Loucy (cell line): ENCODE data around the gene EFHC2.

Experiments
- H2AFZ ChIP-seq: fragments of 200-600 bp; sonication (generic); 2 replicates; pipeline ENCODE4 v1.6.0; 2016; ENCODE audit warnings: antibody characterized with exemption, mild to moderate bottlenecking, low read length, moderate library complexity
- H3F3A ChIP-seq: fragments of 200-600 bp; 2 replicates; pipeline ENCODE4 v1.6.0; 2016; ENCODE audit warnings: antibody characterized with exemption, low read depth, mild to moderate bottlenecking
- H3K27me3 ChIP-seq: fragments of 200-600 bp; sonication (generic); 2 replicates; pipeline ENCODE4 v1.6.1; 2014; ENCODE audit warnings: low read length, mild to moderate bottlenecking; ENCODE audit not compliant: insufficient read depth, poor library complexity, severe bottlenecking
- H3K36me3 ChIP-seq: fragments of 200-600 bp; sonication (generic); 2 replicates; pipeline ENCODE4 v1.6.1; 2016; ENCODE audit warnings: low read length; ENCODE audit not compliant: insufficient read depth
- H3K4me1 ChIP-seq: fragments of 200-600 bp; sonication (generic); 2 replicates; pipeline ENCODE4 v1.5.1; 2014; ENCODE audit warnings: low read length, mild to moderate bottlenecking; ENCODE audit not compliant: insufficient read depth, poor library complexity, severe bottlenecking
- H3K4me2 ChIP-seq: fragments of 200-600 bp; sonication (generic); 2 replicates; pipeline ENCODE4 v1.6.0; 2014; ENCODE audit warnings: antibody characterized with exemption, low read length, low read depth, mild to moderate bottlenecking; ENCODE audit not compliant: poor library complexity, severe bottlenecking
- H3K4me3 ChIP-seq: fragments of 200-600 bp; sonication (generic); 2 replicates; pipeline ENCODE4 v1.5.1; 2014; ENCODE audit warnings: low read length, mild to moderate bottlenecking, mixed read lengths; ENCODE audit not compliant: poor library complexity, severe bottlenecking
- H3K79me2 ChIP-seq: fragments of 200-600 bp; sonication (generic); 2 replicates; pipeline ENCODE4 v1.6.1; 2014; ENCODE audit warnings: low read length; ENCODE audit not compliant: insufficient read depth
- H3K9ac ChIP-seq: fragments of 200-600 bp; sonication (generic); 2 replicates; pipeline ENCODE4 v1.6.0; 2014; ENCODE audit warnings: mild to moderate bottlenecking, low read depth, low read length, moderate library complexity; ENCODE audit not compliant: poor library complexity, severe bottlenecking
- H3K9me2 ChIP-seq: fragments of 200-600 bp; sonication (generic); replicated peaks from 2 replicates; pipeline ENCODE4 v1.6.1; 2016; ENCODE audit warnings: low read depth, low read length, mixed read lengths
- H3K9me3 ChIP-seq: fragments of 200-600 bp; sonication (generic); 2 replicates; pipeline ENCODE4 v1.6.1; 2014; ENCODE audit warnings: mild to moderate bottlenecking, antibody characterized with exemption, low read length, low read depth; ENCODE audit not compliant: insufficient read depth
- H4K20me1 ChIP-seq: fragments of 200-600 bp; sonication (generic); 2 replicates; pipeline ENCODE4 v1.6.0; 2014; ENCODE audit warnings: antibody characterized with exemption, low read length, mild to moderate bottlenecking; ENCODE audit not compliant: insufficient read depth, poor library complexity, severe bottlenecking
- CTCF ChIP-seq: fragments of 200-600 bp; sonication (generic); conservative IDR thresholded peaks from 2 replicates; pipeline ENCODE4 v1.5.1; 2014; ENCODE audit warnings: mild to moderate bottlenecking, antibody characterized with exemption, low read length
- EZH2phosphoT487 ChIP-seq: fragments of 200-600 bp; IDR thresholded peaks from 2 replicates; pipeline ENCODE4 v1.6.1; 2018; ENCODE audit warnings: antibody characterized with exemption, mild to moderate bottlenecking, moderate library complexity, borderline replicate concordance

EFHC2 gene

DNA sequence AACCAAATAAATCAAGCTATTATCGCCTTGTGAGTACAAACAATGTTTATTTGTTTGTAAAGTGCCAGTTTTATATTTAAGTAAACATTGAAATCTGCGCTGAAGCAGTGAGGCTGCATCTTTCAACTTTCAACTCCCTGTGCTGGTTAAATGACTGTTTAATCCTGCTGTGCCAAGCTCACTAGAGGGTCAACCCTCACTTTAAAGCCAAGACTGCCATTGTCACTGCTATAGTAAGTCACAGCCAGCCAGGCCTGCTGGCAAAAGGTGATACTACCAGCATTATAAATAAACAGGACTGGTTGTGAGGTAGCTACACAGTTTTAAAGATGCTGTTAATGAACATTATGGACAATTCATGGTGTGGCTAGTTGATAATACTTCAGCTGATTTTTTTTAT is 34.6 kb downstream of the EFHC2 start:
- Histone ChIP-seq H3F3A (no peaks in the 10 kb centered on the region), H3K4me3 (no peak overlapping the region)

DNA sequence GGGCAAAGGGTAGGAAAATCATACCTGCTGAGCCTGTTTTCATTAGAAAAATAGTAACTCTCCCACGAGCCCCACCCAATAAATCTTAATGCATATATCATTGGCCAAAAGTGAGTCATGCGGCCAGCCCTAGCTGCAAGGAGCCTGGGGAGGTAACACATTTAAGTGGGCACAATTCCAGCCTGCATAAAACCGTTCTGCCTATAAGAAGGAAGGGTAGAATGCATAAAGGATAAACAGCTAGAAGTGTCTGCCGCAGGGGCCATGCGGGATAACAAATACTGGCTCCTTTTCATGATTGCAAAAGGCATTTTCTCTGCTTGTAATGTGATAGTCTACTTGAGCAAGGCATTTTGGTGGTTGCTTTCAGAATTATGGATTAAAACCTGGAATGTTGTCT is 37.1 kb downstream of the EFHC2 start:
- no peak for TF ChIP-seq CTCF
- TF ChIP-seq EZH2phosphoT487: no peak
- Histone ChIP-seq H3F3A (no peaks in the 10 kb centered on the region), H4K20me1 (no peaks in the 10 kb centered on the region), H3K9me3 (no peaks in the 10 kb centered on the region), H3K27me3 (no peaks in the 10 kb centered on the region), H2AFZ (no peak overlapping the region), H3K9ac (peak overlapping the region; percentile 5), H3K4me2 (no peak overlapping the region), H3K4me1 (peaks cover 16% of the 10 kb centered on the region), H3K4me3 (no peak overlapping the region), H3K79me2 (no peaks in the 10 kb centered on the region), H3K36me3 (no peaks in the 10 kb centered on the region), H3K9me2 (no peaks in the 10 kb centered on the region)

More for the DNA sequence above, 34.6 kb downstream of the EFHC2 start:
- Histone ChIP-seq H3K27me3 (no peaks in the 10 kb centered on the region), H3K36me3 (no peaks in the 10 kb centered on the region), H3K4me2 (no peak overlapping the region), H3K4me1 (peaks cover 36% of the 10 kb centered on the region), H2AFZ (no peak overlapping the region), H3K9ac (no peak overlapping the region), H3K9me2 (no peaks in the 10 kb centered on the region), H3K79me2 (no peaks in the 10 kb centered on the region), H4K20me1 (no peaks in the 10 kb centered on the region), H3K9me3 (no peaks in the 10 kb centered on the region)
- TF ChIP-seq CTCF (no peak), EZH2phosphoT487 (no peak)

- H3K27me3 ChIP-seq: no peaks in the 10 kb centered on the region
- H3K4me2 ChIP-seq: no peak overlapping the region
- no peak overlapping the region for H3K9ac ChIP-seq
- no peak overlapping the region for H3K4me3 ChIP-seq
- H3K9me3 ChIP-seq: no peaks in the 10 kb centered on the region
- no peaks in the 10 kb centered on the region for H3K36me3 ChIP-seq
- H4K20me1 ChIP-seq: no peaks in the 10 kb centered on the region
- no peaks in the 10 kb centered on the region for H3K9me2 ChIP-seq
- TF ChIP-seq CTCF (no peak), EZH2phosphoT487 (no peak)
- peaks cover 11% of the 10 kb centered on the region for H3K4me1 ChIP-seq
- no peak overlapping the region for H2AFZ ChIP-seq
- no peaks in the 10 kb centered on the region for H3K79me2 ChIP-seq
- H3F3A ChIP-seq: no peaks in the 10 kb centered on the region
Observed at GRCh38 chrX:44305921-44306320, 37.6 kb downstream of the EFHC2 start.
